ENCODE data around the gene GPC3.

GPC3 gene

GRCh38 chrX:133513123-133513522 is 472.3 kb downstream of the GPC3 start:
- DNase-seq (ENCODE audit: low read depth): no peak

DNA sequence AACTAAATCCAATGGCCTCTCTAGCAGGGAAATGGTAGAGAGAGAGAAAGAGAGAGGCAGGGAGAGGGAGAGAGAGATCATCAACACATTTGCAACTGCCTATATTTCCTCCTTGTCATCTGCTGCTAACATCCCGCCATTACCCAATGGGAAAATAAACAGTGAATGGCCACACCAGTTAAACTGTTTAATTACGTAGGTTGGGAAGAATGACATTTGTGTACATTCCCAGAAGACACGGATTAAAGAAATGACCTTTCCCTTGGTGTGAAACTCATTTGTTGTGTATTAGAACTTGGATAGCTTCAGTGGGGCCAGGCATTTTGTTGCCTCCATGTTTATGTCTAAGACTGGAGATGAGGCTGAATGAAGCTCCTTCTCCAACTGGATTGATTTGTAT is 474.4 kb downstream of the GPC3 start:
- no peak for DNase-seq (ENCODE audit: low read depth)

- DNase-seq (ENCODE audit: low read depth): peak; percentile 10
Measured at GRCh38 chrX:133497356-133497755, 488.0 kb downstream of the GPC3 start.

DNA sequence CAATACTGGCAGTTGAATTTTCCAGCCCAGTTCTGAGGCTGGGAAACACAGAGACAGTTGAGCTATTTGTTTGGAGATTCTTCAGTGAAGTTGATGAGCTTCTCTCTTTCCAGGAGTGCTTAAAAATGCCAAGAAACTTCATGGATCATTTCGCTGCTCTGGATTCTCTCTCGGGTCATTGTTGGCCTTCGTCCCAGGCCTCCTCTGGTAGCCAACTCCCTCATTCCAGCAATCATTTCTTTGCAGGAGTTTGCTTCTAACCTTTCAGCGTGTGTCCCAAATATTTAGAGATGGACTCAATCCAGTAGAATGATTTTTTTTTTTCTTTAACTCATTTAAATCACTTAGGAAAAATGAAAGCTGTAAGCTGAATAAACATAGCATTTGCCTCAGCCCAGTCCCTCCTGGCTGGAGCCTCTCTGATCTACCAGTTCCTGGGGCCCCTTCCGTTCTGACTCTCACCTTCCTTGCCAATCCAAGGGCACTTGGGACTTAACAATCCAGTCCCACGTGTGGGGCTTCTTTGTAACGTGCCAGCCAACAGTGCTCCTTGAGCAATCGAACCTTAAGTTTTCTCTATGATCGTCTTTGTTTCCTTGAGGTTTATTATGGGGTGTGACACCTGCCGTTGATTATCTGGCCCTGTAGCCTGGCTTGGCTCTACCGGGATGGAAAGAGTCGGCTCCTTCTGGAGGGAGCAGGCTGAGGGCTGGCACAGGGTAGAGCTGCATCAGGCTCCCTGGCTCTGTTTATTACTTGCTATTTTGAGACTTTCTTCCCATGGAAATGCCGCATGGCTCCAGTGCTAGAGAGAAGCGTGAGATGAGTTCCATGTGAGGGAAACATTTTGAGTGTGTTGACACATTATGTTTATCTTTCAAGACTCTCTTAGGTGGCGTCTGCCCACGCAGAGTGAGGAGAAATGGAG is 489.7 kb downstream of the GPC3 start:
- peak; percentile 48 for DNase-seq (ENCODE audit: low read depth)

GRCh38 chrX:133493366-133493765 is 492.0 kb downstream of the GPC3 start:
- no peak for DNase-seq (ENCODE audit: low read depth)

DNA sequence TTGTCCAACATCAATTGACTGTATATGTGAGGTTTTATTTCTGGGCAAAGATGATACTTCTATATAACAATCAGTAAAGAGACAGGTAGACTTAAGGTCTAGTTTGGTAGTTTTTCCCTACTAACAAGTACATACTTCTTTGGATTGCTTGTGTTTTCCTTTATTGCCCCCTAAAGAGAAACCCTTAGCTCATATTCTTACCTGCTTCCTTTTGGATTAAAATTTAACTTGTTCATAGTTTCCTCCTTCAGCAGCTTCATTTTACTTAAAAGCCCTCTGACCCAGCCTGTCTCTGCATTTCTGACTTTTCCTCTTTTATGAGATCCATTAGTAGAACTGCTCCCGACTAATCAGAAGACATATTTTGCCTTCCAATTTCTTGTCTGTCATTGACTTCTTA is 494.4 kb downstream of the GPC3 start:
- DNase-seq (ENCODE audit: low read depth): no peak

All from GM04504 (cell line).